ENCODE data around the gene ZNF219.
"Not testable (repeated sequence)": the region's sequence is repeated elsewhere in the genome, so short reads cannot be mapped to it uniquely, and the experiment has no call there.

ZNF219 gene

GRCh38 chr14:21043974-21044618, 54.4 kb downstream of the ZNF219 start:
- no peak for DNase-seq (ENCODE audit: low spot score)

GRCh38 chr14:21043387-21043973, 55.0 kb downstream of the ZNF219 start:
- no peak for DNase-seq (ENCODE audit: low spot score)

GRCh38 chr14:21042918-21043317, 55.5 kb downstream of the ZNF219 start:
- peak; percentile 82 for DNase-seq (ENCODE audit: low spot score)

DNA sequence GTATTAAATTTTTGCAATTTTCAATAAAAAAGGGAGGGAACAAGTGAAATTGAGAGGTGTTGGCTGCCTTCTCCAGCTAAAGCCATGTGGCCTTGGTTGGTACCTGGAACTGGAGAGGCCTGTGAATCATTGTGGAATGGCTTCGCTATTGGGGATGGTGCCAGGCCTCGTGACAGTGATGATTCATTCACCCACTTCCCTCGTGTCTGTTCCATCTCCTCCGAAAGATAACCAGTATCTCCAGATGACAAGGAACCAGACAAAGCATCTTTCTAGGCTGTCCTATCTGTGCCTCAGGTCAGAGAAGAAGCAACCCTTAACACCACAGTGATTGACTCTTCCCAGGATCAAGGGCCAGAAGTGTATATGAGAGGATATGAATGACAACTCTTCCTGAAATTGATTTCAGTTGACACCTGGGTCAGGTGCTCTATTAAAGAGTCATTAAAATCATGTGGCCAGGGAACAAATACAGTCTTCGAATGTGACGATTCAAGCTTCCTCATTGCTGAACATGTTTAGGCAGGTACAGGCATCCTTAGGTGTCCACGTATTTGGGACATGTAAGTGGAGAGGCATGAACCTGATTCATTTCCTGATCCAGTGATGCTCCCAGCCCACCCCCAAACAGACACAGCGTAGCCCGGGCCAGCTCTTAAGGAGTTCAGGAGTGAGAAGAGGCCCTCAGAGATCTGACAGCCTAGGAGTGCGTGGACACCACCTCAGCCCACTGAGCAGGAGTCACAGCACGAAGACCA, 56.6 kb downstream of the ZNF219 start, which contains the start of gene RNASE7:
Gene RNASE7 (plus strand): TSS at position 687 of the 758 bp plus-strand sequence. CDS start 631 bp downstream, outside the sequence.
- no peak for DNase-seq (ENCODE audit: low spot score)

DNA sequence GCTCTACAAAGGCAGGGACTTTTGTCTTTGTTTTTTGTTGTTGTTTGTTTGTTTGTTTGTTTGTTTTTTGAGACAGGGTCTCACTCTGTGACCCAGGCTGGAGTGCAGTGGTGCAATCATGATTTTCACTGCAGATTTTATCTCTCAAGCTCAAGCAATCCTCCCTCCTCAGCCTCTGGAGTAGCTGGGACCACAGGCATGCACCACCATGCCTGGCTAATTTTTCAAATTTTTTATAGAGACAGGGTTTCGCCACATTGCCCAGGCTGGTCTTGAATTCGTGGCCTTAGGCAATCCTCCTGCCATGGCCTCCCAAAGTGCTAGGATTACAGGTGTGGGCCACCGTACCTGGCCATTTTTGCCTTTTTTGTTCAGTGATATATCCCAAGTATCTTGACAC, 57.5 kb downstream of the ZNF219 start:
- DNase-seq (ENCODE audit: low spot score), result not testable (repeated sequence)

DNA sequence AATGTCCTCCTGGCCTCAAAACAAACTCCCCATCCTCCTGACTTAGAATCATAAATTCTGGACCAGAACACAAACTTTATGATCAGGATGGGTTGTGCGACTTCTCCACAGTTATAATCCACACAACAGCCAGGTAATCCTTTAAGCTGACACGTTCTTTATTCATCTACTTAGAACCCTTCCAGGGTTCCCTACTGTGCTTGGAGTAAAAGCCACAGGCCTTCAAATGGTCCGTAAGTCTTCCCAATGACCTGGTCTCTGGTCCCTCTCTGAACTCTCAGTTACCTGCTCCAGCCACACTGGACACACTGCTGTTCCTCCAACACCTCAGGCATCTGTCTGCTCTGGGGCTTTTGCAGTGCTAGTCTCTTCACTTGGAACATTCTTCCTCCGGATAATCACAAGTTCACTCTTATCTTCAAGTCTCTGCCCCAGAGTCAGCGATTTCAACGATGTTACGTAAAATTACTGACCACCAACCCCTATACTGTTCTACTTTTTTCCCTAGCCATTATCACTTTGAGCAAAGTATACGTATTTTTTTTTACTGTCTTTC, 58.0 kb downstream of the ZNF219 start:
- DNase-seq (ENCODE audit: low spot score), result no peak
